SIG-M5 (cell line): ENCODE measurements around the gene ANO1.
A peak's percentile ranks its signal among the peaks of the same experiment; 100 is the strongest.
"Not testable (repeated sequence)": the region's sequence is repeated elsewhere in the genome, so short reads cannot be mapped to it uniquely, and the experiment has no call there.

ENCODE experiments used
- DNase-seq: peaks from one replicate; lab custom pipeline; 2025; lab: John Stamatoyannopoulos, UW

ANO1 gene

DNA sequence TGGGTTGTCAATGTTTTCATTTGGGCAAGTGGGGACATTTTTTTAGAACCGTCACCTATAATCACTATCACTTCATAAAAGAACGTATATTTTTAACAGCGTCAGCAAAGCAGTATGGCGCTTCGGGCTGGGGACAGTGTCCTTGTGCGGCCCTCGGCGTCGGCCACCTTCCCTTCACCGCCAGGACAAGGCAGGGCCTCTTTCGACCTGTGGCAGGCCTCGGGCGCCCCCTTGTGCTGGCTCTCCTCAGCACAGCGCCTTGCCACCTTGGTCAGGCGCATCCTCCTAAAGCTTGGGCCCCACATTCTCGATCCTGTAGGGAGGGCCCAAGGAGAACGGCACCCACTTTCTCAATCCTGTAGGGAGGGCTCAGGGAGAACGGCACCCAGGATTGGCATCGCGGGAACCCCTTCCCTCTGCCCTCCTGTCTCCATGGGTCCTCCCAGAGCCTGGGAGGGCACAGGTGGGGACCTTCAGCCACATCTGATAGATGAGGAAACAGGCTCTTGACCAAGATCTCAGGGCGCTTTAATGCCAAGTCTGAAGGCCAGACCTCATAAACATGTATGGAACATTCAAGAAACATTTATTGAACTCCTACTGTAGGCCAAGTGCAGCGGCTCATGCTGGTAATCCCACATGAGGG is 113.5 kb downstream of the ANO1 start:
- DNase-seq = no peak

DNA sequence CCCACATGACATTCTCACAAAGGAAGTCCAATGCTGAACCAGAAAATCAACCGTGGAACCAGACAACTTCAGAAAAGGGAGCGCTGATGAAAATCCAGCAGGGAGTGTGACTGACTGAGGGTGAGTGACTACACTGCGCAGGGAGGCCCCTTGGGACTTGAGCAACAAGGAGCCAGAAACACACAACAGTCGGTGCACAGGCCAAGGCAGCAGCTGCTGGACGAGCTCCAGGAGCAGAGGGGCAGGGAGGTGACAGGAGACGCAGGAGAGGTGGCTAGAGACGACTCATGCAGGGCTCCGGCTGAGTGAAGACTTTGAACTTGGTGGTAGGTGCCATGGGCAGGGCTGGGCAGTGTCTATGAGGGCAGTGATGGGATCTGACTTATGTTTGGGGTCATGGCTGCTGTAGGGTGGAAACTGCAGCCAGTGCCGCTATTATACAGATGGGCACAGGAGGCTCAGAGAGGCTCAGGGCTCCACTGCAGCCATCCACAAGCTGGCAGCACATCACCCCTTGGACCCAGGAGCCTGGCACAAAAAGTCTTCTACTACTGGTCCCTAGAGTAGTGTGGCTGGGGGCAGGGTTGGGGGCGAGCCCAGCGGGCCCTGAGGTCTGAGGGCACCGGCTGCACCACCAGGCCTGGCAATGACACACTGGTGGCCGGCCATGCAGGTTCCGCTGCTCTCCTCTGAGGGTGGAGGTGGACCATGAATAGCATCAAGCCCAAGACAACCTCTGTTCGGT is 114.7 kb downstream of the ANO1 start:
- DNase-seq = no peak

DNA sequence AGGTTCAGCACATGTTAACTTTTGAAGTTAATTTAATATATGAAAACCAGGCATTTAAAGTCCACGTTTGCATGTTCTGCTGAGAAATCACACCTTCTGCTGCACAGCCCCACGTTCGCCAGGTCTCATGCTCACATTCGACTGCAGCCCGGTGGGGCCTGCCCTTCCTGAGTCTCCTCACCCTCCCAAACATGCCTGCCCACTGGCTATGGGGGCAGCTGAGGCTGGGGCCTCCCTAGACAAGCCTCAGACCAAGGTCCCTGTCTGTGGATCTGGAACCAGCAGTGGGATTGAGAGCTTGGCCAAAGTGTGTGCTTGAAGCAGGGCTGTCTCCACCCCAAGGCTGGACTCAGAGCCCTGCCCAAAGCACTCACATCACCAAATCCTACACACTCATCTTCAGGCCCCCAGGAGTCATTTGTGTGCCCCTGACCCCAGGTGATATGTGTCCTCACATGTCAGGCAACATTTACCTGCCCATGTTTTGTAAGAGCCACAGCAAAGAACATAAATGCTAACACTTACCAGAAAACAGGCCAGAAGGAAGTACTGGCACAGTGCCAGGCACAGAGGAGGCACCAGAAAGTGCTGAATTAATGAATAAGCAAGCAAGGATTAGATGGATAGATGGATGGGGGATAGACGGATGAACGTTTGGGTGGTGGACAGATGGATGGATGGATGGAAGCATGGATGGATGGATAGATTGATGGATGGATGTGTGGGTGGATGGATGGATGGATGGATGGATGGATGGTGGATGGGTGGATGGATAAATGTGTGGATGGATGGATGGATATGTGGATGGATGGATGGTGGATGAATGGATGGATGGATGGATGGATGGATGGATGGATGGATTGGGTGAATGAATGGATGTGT is 115.5 kb downstream of the ANO1 start:
- DNase-seq = no peak

DNA sequence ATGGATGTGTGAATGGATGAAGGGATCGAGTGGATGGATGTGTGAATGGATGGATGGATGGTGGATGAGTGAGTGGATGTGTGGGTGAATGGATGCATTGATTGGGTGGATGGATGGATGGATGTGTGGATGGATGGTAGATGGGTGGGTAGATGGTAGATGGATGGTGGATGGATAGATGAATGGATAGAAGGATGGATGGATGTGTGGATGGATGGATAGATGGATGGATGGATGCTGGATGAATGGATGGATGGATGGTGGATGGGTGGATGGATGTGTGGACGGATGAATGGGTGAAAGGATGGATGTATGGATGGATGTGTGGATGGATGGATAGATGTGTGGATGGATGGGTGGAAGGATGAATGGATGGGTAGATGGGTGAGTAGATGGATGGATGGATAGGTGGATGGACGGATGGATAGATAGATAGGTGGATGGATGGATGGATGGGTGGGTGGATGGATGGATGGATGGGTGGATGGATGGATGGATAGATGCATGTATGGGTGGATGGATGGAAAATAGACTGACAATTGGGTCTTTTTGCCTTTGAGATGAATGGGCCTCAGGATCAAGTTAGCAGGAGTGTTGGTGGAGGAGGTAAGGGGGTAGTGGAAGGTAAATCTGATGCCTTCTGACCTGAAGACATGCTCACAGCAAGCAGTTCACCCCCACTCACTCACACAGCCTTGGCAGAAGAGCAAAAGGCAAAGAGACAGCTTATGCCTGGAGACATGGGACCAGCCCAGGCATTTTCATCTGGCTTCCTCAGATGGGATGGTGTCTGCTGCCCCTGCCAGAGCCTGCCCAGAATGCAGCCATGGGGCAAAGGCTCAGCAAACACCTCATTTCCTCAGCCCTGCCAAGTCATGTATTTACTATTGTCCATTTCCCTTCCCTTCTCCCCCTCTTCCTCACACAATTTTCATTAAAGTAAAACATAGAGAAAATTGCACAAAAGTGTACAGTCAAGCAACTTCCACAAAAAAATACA is 117.0 kb downstream of the ANO1 start:
- no peak for DNase-seq

DNA sequence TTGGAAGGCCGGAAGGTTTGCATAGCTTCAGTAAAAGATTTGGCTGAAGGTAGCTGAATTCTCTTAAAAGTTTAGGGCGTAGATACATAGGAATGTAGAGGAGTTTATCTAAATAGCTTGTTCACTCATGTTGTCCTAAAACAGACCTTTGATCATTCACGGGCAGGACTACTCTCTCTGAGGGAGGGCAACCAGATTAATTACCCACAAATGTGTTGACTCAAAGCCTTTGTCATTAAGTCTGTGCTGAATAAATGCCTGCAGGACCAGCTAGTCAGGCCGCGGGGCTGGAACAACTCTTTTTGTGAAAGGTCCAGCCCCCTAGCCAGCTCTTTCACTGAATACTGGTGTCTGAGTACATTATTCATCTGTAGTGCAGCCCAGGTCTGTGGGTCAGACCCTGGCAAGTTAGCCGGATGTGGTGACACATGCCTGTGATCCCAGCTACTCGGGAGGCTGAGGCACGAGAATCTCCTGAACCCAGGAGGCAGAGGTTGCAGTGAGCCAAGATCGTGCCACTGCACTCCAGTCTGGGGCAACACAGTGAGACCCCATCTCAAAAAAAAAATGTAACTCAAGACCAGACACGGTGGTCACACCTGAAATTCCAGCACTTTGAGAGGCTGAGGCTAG is 122.2 kb downstream of the ANO1 start:
- no peak for DNase-seq

DNA sequence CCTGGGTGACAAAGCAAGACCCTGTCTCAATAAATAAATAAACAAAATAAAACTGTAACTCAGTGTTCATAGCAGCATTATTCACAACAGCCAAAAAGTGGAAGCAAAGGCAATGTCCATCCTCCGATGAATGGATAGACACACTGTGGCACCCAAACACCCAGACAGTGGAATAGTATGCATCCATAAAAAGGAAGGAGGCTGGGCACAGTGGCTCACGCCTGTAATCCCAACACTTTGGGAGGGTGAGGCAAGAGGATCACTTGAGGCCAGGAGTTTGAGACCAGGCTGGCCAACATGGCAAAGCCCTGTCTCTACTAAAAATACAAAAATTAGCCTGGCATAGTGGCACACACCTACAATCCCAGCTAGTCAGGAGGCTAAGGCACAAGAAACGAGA is 122.9 kb downstream of the ANO1 start:
- DNase-seq = not testable (repeated sequence)

DNA sequence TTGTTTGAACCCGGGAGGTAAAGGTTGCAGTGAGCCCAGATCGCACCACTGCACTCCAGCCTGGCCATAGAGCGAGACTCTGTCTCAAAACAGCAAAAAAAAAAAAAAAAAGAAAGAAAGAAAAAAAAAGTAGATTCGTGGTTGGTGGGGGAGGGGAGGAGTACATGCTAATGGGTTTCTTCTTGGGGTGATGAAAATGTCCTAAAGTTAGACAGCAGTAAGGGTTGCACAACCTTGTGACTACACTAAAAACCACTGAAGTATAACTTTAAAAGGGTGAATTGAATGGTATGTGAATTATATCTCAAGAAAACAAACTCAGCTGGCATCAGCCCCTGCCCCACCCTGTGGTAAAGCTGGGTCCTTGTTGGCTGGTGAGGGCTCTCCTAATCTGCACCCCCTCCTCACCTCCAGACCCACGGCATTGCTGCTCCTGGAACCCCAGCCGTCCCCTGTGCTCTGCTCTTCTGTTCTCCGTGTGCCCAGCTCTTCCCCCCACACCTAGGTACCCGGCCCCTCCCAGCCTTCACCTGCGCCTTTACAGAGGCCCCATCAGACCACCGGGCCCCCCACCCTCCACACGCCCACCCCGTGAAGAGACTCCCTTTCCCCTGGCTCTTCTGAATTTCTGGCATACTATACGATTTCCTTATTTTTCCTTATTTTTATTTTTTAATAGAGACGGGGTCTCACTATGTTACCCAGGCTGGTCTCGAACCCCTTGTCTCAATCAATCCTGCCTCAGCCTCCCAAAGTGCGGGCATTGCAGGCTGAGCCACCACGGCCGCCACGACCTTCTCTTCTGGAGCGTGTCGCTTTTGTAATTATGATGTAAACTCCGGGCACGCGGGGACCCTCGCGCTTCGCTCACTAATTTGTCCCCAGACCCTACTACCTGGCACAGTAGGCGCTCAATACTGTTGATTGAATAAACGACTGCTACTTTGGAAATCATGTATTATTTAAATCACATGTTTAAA is 124.1 kb downstream of the ANO1 start:
- DNase-seq = peak; percentile 74

DNA sequence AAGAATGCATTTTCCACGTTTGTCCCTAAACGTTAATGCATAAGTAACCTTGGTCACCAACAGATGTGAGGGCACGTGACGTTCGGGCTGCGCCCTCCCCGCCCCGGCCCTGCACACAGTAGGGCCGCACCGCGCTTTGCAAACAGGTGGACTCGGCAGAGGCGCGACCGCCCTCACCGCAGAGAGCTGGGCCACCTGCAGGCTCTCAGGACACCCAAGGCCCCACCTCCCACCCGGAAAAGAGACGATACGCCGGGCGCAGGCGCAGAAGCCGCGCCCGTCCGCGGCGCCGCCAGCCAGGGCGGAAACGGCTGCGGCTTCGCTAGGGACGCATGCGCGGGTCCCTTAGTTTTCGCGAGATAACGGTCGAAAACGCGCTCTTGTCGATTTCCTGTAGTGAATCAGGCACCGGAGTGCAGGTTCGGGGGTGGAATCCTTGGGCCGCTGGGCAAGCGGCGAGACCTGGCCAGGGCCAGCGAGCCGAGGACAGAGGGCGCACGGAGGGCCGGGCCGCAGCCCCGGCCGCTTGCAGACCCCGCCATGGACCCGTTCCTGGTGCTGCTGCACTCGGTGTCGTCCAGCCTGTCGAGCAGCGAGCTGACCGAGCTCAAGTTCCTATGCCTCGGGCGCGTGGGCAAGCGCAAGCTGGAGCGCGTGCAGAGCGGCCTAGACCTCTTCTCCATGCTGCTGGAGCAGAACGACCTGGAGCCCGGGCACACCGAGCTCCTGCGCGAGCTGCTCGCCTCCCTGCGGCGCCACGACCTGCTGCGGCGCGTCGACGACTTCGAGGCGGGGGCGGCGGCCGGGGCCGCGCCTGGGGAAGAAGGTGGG is 125.0 kb downstream of the ANO1 start, which contains the start of gene FADD:
Gene FADD, plus strand, starts transcription at position 377 of the 831 bp plus-strand sequence. Its CDS starts 164 bp downstream, at position 541.
- no peak for DNase-seq

DNA sequence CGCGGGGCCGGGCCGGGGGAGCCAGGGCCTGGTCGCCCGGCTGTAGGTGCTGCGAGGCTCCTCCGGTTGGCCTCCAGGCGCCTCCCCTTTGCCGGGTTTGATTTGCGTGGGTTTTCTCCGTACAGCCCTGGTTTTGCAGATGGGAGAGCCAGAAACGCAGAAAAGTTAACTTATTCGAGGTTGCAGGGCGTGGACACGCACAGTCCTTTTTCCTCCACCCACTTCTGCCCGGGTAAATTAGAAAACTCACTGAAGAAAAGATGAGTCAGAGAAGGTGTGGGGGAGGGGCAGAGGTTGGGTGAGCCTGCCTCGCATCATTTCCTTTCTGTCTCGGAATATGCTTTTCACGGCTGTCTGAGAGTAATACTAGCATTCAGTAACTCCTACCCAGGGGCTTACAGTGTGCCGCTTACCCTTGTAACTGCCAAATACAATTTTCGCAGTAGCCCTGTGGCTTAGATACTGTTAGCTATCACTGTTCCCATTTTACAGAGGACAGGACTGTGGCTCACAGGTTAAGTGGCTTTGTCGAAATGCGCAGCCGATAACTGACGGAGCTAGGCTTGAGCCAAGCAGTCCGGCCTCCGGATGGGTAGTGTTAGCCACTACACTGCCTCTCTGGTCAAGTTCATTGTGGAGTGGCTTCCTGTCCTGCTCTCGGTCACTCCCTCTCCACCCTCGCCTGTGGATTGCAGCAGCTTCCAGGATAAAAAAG is 125.8 kb downstream of the ANO1 start:
- DNase-seq = peak; percentile 2

DNA sequence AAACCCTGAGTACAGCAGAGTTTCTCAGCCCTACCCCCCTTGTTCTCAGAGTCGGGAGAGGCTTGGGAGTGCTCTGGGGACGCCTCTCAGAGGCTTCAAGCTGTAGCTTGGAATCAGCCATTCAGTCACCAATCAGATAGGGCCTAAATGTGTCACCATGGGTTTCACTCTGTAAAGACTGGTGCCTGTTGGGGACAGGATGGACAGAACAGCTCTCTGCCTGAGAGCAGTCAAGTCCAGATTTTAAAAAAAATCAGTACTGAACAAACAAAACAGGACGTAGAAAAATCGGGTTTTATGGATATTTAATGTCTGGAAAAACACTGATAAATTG is 126.3 kb downstream of the ANO1 start:
- no peak for DNase-seq

DNA sequence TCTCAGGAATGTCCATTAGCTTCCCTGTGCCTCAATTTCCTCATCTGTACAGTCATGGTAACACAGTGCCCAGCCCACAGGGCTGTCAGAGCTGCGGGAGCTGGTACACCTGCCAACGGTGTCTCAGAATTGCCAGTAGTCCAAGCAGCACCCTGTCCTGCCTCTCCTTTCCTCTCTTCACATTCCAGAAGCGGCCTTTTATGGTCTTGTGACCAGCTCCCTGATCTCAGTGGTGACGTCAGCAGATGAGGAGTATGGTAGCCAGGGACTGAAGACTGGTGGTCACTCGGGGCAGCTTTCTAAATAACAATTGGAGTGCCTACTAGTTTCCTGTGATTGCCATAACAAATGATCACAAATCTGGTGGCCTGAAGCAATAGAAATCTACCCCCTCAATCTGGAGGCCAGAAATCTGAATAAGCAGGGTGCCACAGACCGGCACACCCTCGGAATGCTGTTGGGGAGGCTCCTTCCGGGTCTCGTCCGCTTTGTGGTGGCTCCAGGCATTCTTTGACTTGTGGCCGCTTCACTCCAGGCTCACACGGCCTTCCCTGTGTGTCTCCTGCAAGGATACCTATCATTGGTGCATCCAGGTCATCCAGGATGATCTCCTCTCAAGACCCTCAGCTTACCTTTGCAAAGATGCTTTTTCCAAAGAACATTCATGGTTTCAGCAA is 127.1 kb downstream of the ANO1 start:
- DNase-seq = no peak

DNA sequence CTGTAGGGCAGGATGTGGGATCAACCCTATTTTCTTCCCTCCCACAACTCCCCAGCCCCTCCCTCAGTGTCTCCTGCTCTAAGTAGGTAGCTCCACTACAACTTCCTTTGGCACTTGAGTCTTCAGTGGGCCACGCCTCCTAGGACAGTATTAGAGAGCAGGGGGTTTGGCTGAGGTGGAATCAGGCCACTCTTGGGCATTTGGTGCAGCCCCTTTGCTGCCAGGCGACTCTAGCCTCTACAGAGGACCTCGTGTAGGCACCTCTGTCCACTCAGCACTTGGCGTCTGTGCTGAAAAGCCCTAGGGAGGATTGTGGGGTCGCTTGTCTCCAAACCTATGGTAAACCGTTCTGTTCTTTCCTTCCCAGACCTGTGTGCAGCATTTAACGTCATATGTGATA is 127.6 kb downstream of the ANO1 start:
- no peak for DNase-seq

DNA sequence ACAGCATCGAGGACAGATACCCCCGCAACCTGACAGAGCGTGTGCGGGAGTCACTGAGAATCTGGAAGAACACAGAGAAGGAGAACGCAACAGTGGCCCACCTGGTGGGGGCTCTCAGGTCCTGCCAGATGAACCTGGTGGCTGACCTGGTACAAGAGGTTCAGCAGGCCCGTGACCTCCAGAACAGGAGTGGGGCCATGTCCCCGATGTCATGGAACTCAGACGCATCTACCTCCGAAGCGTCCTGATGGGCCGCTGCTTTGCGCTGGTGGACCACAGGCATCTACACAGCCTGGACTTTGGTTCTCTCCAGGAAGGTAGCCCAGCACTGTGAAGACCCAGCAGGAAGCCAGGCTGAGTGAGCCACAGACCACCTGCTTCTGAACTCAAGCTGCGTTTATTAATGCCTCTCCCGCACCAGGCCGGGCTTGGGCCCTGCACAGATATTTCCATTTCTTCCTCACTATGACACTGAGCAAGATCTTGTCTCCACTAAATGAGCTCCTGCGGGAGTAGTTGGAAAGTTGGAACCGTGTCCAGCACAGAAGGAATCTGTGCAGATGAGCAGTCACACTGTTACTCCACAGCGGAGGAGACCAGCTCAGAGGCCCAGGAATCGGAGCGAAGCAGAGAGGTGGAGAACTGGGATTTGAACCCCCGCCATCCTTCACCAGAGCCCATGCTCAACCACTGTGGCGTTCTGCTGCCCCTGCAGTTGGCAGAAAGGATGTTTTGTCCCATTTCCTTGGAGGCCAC is 128.3 kb downstream of the ANO1 start:
- no peak for DNase-seq

DNA sequence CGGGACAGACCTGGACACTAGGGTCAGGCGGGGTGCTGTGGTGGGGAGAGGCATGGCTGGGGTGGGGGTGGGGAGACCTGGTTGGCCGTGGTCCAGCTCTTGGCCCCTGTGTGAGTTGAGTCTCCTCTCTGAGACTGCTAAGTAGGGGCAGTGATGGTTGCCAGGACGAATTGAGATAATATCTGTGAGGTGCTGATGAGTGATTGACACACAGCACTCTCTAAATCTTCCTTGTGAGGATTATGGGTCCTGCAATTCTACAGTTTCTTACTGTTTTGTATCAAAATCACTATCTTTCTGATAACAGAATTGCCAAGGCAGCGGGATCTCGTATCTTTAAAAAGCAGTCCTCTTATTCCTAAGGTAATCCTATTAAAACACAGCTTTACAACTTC is 128.9 kb downstream of the ANO1 start:
- DNase-seq = no peak

DNA sequence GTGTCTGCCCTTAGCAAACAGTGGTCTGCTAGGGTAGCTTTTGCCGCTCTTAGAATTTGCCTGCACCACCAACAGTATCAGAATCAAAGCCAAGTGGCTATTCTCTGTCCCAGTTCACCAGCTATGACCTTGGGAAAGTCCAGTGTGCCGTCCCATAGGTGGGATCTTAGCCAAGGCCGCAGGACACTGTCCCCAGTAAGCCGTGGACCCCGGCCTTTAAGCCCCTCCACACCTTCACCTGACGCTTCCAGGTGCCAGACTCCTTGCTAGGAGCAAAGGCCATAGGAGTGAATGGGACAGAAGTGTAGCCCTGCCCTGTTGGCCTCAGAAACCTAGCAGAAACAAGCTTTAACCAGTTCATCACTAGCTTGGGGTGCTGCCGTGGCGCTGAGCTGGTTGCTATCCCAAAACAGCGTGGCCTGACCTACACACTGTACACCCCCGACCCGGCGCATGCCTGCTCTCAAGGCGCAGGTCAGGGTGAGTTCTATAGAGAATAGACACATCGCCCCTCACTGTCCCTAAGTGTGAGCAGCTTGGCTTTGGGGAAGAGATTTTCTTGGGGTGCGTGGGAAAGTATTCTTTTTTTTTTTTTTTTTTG is 129.5 kb downstream of the ANO1 start:
- no peak for DNase-seq

DNA sequence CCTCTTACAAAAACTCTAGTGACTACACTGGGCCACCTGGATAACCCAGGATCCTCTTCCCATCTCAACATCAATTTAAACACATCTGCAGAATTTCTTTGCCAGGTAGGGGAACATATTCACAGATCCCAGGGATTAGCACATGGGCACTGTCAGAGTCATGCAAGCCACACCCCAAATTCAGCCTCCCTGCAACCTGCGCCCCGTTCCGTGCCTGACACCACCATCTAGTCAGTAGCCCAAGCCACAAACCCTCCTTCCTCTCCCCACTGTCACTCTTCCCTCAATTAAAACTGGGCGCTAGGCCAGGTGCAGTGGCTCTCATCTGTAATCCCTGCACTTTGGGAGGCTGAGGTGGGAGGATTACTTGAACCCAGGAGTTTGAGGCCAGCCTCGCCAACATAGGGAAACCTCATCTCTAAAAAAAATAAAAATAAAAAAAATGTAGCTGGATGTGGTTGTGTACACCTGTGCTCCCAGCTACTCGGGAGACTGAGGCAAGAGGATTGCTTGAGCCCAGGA is 131.3 kb downstream of the ANO1 start:
- no peak for DNase-seq
